H9 (cell line): ENCODE data around the gene ROPN1B. TPM values are rescaled to one million over a fixed set of nuclear protein-coding genes. Genes with fewer than 3 reads are reported as not detected.
"Not testable (repeated sequence)": the region's sequence is repeated elsewhere in the genome, so short reads cannot be mapped to it uniquely, and the experiment has no call there.

ENCODE experiments used
- DNase-seq: peaks from one replicate; pipeline ENCODE4 v3.0.0-alpha.2; 2017
- H2AFZ ChIP-seq: one replicate; pipeline ENCODE4 v1.6.1; 2013; ENCODE audit warnings: mild to moderate bottlenecking, low read length, control low read depth, moderate library complexity
- H2AK5ac ChIP-seq: 2 replicates; pipeline ENCODE4 v1.6.1; 2013; ENCODE audit warnings: low read length, control low read depth, mixed read lengths; ENCODE audit not compliant: insufficient read length
- H2BK120ac ChIP-seq: one replicate; pipeline ENCODE4 v1.6.1; 2013; ENCODE audit warnings: low read depth, mild to moderate bottlenecking, low read length, control low read depth, inconsistent platforms; ENCODE audit not compliant: poor library complexity, severe bottlenecking
- H2BK12ac ChIP-seq: 2 replicates; pipeline ENCODE4 v1.6.1; 2013; ENCODE audit warnings: low read length, control low read depth, mixed read lengths, low read depth; ENCODE audit not compliant: insufficient read length
- H2BK15ac ChIP-seq: 2 replicates; pipeline ENCODE4 v1.6.1; 2013; ENCODE audit warnings: low read depth, low read length, control low read depth
- H2BK20ac ChIP-seq: one replicate; pipeline ENCODE4 v1.6.1; 2013; ENCODE audit warnings: low read depth, mild to moderate bottlenecking, low read length, control low read depth, inconsistent platforms; ENCODE audit not compliant: poor library complexity, severe bottlenecking
- H2BK5ac ChIP-seq: 2 replicates; pipeline ENCODE4 v1.6.1; 2013; ENCODE audit warnings: low read length, control low read depth, mixed read lengths; ENCODE audit not compliant: insufficient read length
- H3K14ac ChIP-seq: 2 replicates; pipeline ENCODE4 v1.6.1; 2013; ENCODE audit warnings: low read length, control low read depth; ENCODE audit not compliant: insufficient read depth
- H3K18ac ChIP-seq: 2 replicates; pipeline ENCODE4 v1.6.1; 2013; ENCODE audit warnings: low read depth, mild to moderate bottlenecking, mixed read lengths, low read length, control low read depth; ENCODE audit not compliant: insufficient read length
- H3K23ac ChIP-seq: 2 replicates; pipeline ENCODE4 v1.6.1; 2013; ENCODE audit warnings: low read length, control low read depth, mixed read lengths, low read depth; ENCODE audit not compliant: insufficient read length
- H3K23me2 ChIP-seq: 2 replicates; pipeline ENCODE4 v1.6.1; 2013; ENCODE audit warnings: low read depth, mild to moderate bottlenecking, mixed read lengths, low read length, control low read depth; ENCODE audit not compliant: insufficient read length, poor library complexity, severe bottlenecking
- H3K27ac ChIP-seq: 2 replicates; pipeline ENCODE4 v1.5.1; 2013; ENCODE audit warnings: low read length, control low read depth, mixed read lengths, low read depth; ENCODE audit not compliant: insufficient read length
- H3K27me3 ChIP-seq: 2 replicates; pipeline ENCODE4 v1.6.1; 2013; ENCODE audit warnings: low read length, control low read depth, inconsistent platforms; ENCODE audit not compliant: insufficient read depth
- H3K4ac ChIP-seq: 2 replicates; pipeline ENCODE4 v1.6.1; 2013; ENCODE audit warnings: low read depth, mild to moderate bottlenecking, control low read depth, inconsistent platforms, low read length, moderate library complexity
- H3K4me1 ChIP-seq: 2 replicates; pipeline ENCODE4 v1.6.1; 2013; ENCODE audit warnings: low read length, control low read depth, inconsistent platforms; ENCODE audit not compliant: insufficient read depth
- H3K4me2 ChIP-seq: 2 replicates; pipeline ENCODE4 v1.6.1; 2013; ENCODE audit warnings: low read length, control low read depth, mixed read lengths; ENCODE audit not compliant: insufficient read length, insufficient read depth
- H3K56ac ChIP-seq: 2 replicates; pipeline ENCODE4 v1.6.1; 2013; ENCODE audit warnings: low read depth, mild to moderate bottlenecking, mixed read lengths, low read length, control low read depth; ENCODE audit not compliant: insufficient read length
- H3K79me1 ChIP-seq: 2 replicates; pipeline ENCODE4 v1.6.1; 2013; ENCODE audit warnings: low read depth, mild to moderate bottlenecking, moderate library complexity, low read length, control low read depth, inconsistent platforms; ENCODE audit not compliant: insufficient read depth, poor library complexity, severe bottlenecking
- H3K79me2 ChIP-seq: 2 replicates; pipeline ENCODE4 v1.6.1; 2013; ENCODE audit warnings: low read length, control low read depth, inconsistent platforms; ENCODE audit not compliant: insufficient read depth
- H3K9ac ChIP-seq: 2 replicates; pipeline ENCODE4 v1.6.1; 2013; ENCODE audit warnings: low read length, control low read depth, mixed read lengths; ENCODE audit not compliant: insufficient read length; ENCODE audit errors: extremely low read depth
- H3K9me3 ChIP-seq: one replicate; pipeline ENCODE4 v1.6.1; 2013; ENCODE audit warnings: low read depth, low read length, inconsistent platforms; ENCODE audit not compliant: control insufficient read depth
- H3T11ph ChIP-seq: one replicate; pipeline ENCODE4 v1.6.1; 2013; ENCODE audit warnings: mild to moderate bottlenecking, low read length, control low read depth, inconsistent platforms
- H4K20me1 ChIP-seq: one replicate; pipeline ENCODE4 v1.6.1; 2013; ENCODE audit not compliant: control insufficient read depth, insufficient read length, insufficient read depth
- H4K5ac ChIP-seq: 2 replicates; pipeline ENCODE4 v1.6.1; 2013; ENCODE audit warnings: low read depth, mild to moderate bottlenecking, mixed read lengths, low read length, control low read depth; ENCODE audit not compliant: insufficient read length
- H4K8ac ChIP-seq: replicated peaks from 2 replicates; pipeline ENCODE4 v1.6.1; 2013; ENCODE audit warnings: low read length, control low read depth, mixed read lengths, low read depth; ENCODE audit not compliant: insufficient read length
- H4K91ac ChIP-seq: 2 replicates; pipeline ENCODE4 v1.6.1; 2013; ENCODE audit warnings: low read depth, mild to moderate bottlenecking, moderate library complexity, mixed read lengths, low read length, control low read depth; ENCODE audit not compliant: insufficient read length
- H3K27ac Mint-ChIP-seq, 3 experiments: 2 replicates in 2 of 3; 3 replicates in 1 of 3; pipeline ENCODE4 v1.8.0; 2020 to 2021; ENCODE audit warnings: mixed read lengths in 3 of 3, mild to moderate bottlenecking in 1 of 3, moderate library complexity in 1 of 3
- H3K27me3 Mint-ChIP-seq: 2 replicates; pipeline ENCODE4 v1.8.0; 2021; ENCODE audit warnings: low read depth, mild to moderate bottlenecking, moderate library complexity, mixed read lengths
- H3K36me3 Mint-ChIP-seq, 3 experiments: 2 replicates in 2 of 3; 3 replicates in 1 of 3; pipeline ENCODE4 v1.8.0; 2020 to 2021; ENCODE audit warnings: low read depth in 3 of 3, mixed read lengths in 3 of 3; ENCODE audit not compliant: insufficient read depth in 1 of 3
- H3K4me1 Mint-ChIP-seq, 2 experiments: 2 replicates each; pipeline ENCODE4 v1.8.0; 2020; ENCODE audit warnings: mixed read lengths in 2 of 2
- H3K4me3 Mint-ChIP-seq, 2 experiments: 2 replicates in 1 of 2; 3 replicates in 1 of 2; pipeline ENCODE4 v1.8.0; 2020 to 2021; ENCODE audit warnings: mild to moderate bottlenecking in 2 of 2, mixed read lengths in 2 of 2, moderate library complexity in 1 of 2
- H3K9me3 Mint-ChIP-seq, 2 experiments: 2 replicates in 1 of 2; 3 replicates in 1 of 2; pipeline ENCODE4 v1.8.0; 2020; ENCODE audit warnings: mild to moderate bottlenecking in 2 of 2, mixed read lengths in 2 of 2, moderate library complexity in 1 of 2
- WGBS: extraction: QIAGEN DNeasy Blood & Tissue Kit; methylation state at CpG from one replicate; pipeline ENCODE4 v1.1.7; 2013; ENCODE audit warnings: missing lambda C conversion rate, low lambda C conversion rate, mixed read lengths; ENCODE audit not compliant: insufficient read length; ENCODE audit errors: extremely low coverage; 5-methylcytosine and 5-hydroxymethylcytosine counted together
- total RNA-seq: library from RNA; stranded (reverse); gene quantifications from 2 replicates; pipeline ENCODE4 v1.2.1, GENCODE V29; 2021
- TF ChIP-seq, protein P1 (sequence below): fragments of 200-600 bp; sonication (generic); conservative IDR thresholded peaks from 3 replicates; pipeline ENCODE4 v1.8.0; 2021; ENCODE audit warnings: antibody characterized with exemption, mild to moderate bottlenecking

Gene ROPN1B
- total RNA-seq, 1 experiment from 2014 or later: not detected

DNA sequence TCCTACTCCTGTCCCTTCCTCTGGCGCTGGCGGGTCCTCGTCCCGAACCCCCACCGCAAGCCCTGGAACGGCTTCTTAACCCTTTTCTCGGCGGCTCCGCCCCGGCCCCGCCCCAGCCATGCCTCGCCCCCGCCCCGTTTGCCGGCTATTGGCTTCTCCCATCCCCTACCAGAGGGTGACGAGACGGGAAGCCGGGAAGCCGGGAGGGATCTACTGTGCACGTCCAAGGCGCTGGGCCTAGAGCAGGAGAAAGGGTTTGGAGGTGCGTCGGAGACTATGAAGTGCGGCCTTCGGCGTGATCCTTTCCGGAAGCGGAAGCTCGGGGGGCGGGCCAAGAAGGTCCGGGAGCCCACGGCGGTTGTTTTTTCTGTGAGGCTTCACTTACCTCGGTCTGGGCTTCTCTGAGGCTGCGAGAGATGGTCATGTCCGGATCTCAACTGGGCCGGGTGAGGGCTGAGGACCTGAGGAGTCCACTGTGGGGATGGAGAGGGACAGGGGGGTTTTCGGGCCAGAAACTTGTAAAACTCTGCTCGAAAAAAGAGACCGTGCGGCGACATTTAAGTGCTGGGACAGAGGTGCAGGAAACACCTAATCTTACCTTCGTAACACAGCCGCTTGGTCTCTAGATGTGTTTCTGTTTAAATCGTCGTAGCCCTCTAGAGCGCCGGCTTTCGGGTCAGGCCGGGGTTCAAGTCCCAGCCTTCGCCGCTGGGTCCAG is 21.4 kb downstream of the ROPN1B start:
- H3K4me3 Mint-ChIP-seq: peak overlapping the region; percentile 98 to 99
- no peaks in the 10 kb centered on the region for H3K36me3 Mint-ChIP-seq
- Histone ChIP-seq H3K4ac (no peak overlapping the region), H3K56ac (no peak overlapping the region), H3K23ac (no peak overlapping the region), H4K5ac (no peak overlapping the region), H4K91ac (no peak overlapping the region), H3T11ph (no peak overlapping the region), H2AFZ (no peak overlapping the region), H3K9me3 (no peaks in the 10 kb centered on the region), H3K27me3 (no peaks in the 10 kb centered on the region), H3K9ac (peak overlapping the region; percentile 39), H2AK5ac (no peak overlapping the region), H3K79me1 (no peaks in the 10 kb centered on the region), H3K4me2 (peak overlapping the region; percentile 87), H3K23me2 (peaks cover 11% of the 10 kb centered on the region), H2BK120ac (no peak overlapping the region), H3K4me1 (no peaks in the 10 kb centered on the region), H2BK12ac (no peak overlapping the region), H4K8ac (no peak overlapping the region), H3K18ac (peak overlapping the region; percentile 85), H3K14ac (peak overlapping the region; percentile 42; the same call in 1 of the 2 replicates), H2BK5ac (no peak overlapping the region), H3K27ac (peak overlapping the region; percentile 63), H4K20me1 (no peaks in the 10 kb centered on the region), H2BK15ac (no peak overlapping the region), H3K79me2 (no peaks in the 10 kb centered on the region), H2BK20ac (no peak overlapping the region)
- H3K27ac Mint-ChIP-seq: peak overlapping the region; percentile 99 to 100 (median 99)
- WGBS: no CpG with 5 or more reads among the region's 52 CpGs
- peaks cover 9 to 12% of the 10 kb centered on the region in 2 experiments for H3K4me1 Mint-ChIP-seq
- H3K27me3 Mint-ChIP-seq: peaks cover 27% of the 10 kb centered on the region
- peak; percentile 98 for DNase-seq
- TF ChIP-seq, protein P1, sequence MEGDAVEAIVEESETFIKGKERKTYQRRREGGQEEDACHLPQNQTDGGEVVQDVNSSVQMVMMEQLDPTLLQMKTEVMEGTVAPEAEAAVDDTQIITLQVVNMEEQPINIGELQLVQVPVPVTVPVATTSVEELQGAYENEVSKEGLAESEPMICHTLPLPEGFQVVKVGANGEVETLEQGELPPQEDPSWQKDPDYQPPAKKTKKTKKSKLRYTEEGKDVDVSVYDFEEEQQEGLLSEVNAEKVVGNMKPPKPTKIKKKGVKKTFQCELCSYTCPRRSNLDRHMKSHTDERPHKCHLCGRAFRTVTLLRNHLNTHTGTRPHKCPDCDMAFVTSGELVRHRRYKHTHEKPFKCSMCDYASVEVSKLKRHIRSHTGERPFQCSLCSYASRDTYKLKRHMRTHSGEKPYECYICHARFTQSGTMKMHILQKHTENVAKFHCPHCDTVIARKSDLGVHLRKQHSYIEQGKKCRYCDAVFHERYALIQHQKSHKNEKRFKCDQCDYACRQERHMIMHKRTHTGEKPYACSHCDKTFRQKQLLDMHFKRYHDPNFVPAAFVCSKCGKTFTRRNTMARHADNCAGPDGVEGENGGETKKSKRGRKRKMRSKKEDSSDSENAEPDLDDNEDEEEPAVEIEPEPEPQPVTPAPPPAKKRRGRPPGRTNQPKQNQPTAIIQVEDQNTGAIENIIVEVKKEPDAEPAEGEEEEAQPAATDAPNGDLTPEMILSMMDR: no peak
- H3K9me3 Mint-ChIP-seq: peaks cover 0 to 2% of the 10 kb centered on the region in 2 experiments; a peak in 2 of 5 replicates

DNA sequence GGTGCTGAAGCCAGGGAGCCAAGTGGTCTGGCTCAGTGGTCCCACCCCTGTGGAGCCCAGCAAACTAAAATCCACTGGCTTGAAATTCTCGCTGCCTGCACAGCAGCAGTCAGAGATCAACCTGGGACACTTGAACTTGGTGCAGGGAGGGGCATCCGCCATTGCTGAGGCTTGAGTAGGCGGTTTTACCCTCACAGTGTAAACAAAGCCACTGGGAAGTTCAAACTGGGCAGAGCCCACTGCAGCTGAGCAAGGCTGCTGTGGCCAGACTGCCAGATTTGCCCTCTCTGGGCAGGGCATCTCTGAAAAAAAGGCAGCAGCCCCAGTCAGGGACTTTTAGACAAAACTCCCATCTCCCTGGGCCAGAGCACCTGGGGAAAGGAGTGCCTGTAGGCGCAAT is 27.8 kb downstream of the ROPN1B start:
- not testable (repeated sequence) for H3K23ac ChIP-seq, H4K5ac ChIP-seq, H3K56ac ChIP-seq, H3K4me1 ChIP-seq, H3K4me3 Mint-ChIP-seq, DNase-seq, H3K9me3 ChIP-seq, H3K18ac ChIP-seq, H3K27ac Mint-ChIP-seq, H2BK120ac ChIP-seq, H2AFZ ChIP-seq, H4K20me1 ChIP-seq, H4K91ac ChIP-seq, H3T11ph ChIP-seq, H2AK5ac ChIP-seq, H3K4me1 Mint-ChIP-seq, H3K14ac ChIP-seq, H2BK15ac ChIP-seq, H3K79me1 ChIP-seq, H3K4me2 ChIP-seq, H2BK5ac ChIP-seq, H3K27me3 ChIP-seq, H3K4ac ChIP-seq, H4K8ac ChIP-seq, H3K27ac ChIP-seq, H3K23me2 ChIP-seq, H3K79me2 ChIP-seq, H2BK20ac ChIP-seq, H2BK12ac ChIP-seq, H3K9ac ChIP-seq
- Mint-ChIP-seq H3K9me3 (peaks cover 39 to 50% of the 10 kb centered on the region in 2 experiments), H3K27me3 (peaks cover 39% of the 10 kb centered on the region), H3K36me3 (peaks cover 8 to 16% (median 14%) of the 10 kb centered on the region in 3 experiments; a peak in 6 of 7 replicates)
- no CpG with 5 or more reads among the region's 4 CpGs for WGBS
